Colonic mucosa (tissue), 4 donors: ENCODE data around the gene CD9. TPM values are rescaled to one million over a fixed set of nuclear protein-coding genes. Genes with fewer than 3 reads are reported as not detected.

Experiments
- DNase-seq: peaks from one replicate; pipeline ENCODE4 v3.0.0-alpha.2; 2020
- H3K27ac ChIP-seq: fragments of 200-600 bp; one replicate; pipeline ENCODE4 v1.8.0; 2021
- H3K27me3 ChIP-seq: fragments of 200-600 bp; one replicate; pipeline ENCODE4 v1.8.0; 2021
- H3K36me3 ChIP-seq: fragments of 200-600 bp; one replicate; pipeline ENCODE4 v1.8.0; 2021
- H3K4me1 ChIP-seq: fragments of 200-600 bp; one replicate; pipeline ENCODE4 v1.8.0; 2021; ENCODE audit warnings: mild to moderate bottlenecking
- H3K4me3 ChIP-seq: fragments of 200-600 bp; one replicate; pipeline ENCODE4 v1.8.0; 2021
- H3K9ac ChIP-seq, 2 donors: one replicate each; pipeline ENCODE4 v1.7.0; 2013; ENCODE audit warnings: control low read depth in 2 of 2, low read depth in 2 of 2, low read length in 2 of 2
- H3K9me3 ChIP-seq: fragments of 200-600 bp; one replicate; pipeline ENCODE4 v1.8.0; 2021
- intact Hi-C: fragments of 100-400 bp; cut with DNase I; formaldehyde crosslinking; loops from one replicate; pipeline ENCODE4 v1.14.1; 2022
- total RNA-seq, 2 donors: library from RNA; stranded (reverse); fragmentation: NEBNext Ultra II Directional in 1 of 2; extraction: Animal tissue kit (Norgen Biotek cat#: 25700) in 1 of 2; gene quantifications; one replicate each; pipeline ENCODE4 v1.2.1, GENCODE V29; 2021
- TF ChIP-seq, protein P1 (sequence below): fragments of 200-600 bp; IDR thresholded peaks from one replicate; pipeline ENCODE4 v1.8.0; 2022; ENCODE audit warnings: antibody characterized with exemption, mild to moderate bottlenecking
- donor health status: healthy.
- donor health status: DM: no; HTN: no; CAD: no.
- donor health status: DM: no; HTN: no; CAD: no.

The CD9 gene
- total RNA-seq, 2 donors from 2014 or later, result 589 to 665 TPM

DNA sequence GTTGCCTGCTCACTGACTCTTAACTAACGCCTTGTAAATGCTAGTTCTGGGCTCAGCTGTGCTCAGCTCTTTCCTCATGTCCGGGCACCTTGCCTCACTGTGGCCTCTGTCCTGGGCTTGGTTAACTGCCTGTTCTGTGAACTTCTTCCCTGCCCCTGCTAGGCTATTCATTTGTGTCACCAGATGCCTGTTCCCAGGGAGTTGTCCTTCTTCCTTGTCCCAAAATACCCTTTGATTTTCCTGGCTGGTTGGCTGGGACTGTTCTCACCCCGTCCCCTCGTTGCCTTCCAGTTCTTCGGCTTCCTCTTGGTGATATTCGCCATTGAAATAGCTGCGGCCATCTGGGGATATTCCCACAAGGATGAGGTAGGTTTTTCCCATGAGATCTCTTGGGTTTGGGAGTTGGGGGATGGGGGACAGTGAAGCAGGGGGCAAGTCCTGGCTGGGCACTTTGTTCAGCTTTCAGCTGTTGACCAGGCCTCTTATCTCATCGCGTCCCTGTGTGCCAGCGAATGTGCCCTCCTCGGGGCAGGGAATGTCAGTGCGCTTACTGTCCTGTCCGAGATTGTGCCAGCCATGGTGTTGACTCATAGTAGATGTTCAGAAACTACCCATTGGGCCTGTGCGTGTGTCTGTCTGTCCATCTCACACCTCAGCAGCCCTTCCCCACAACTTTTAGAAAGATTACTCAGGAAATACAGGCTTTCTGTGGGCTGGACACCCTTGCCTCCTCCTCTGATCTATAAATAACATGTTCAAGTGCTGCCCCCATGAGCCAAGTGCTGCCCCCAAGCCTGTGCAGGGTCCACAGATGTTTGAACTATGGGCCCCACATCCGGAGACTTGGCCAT is 33.1 kb downstream of the CD9 start:
- Histone ChIP-seq H3K9me3 (no peaks in the 10 kb centered on the region), H3K4me1 (peaks cover 55% of the 10 kb centered on the region), H3K4me3 (no peak overlapping the region), H3K9ac (peak overlapping the region; percentile 60 to 93), H3K27ac (peak overlapping the region; percentile 92), H3K27me3 (no peaks in the 10 kb centered on the region), H3K36me3 (peaks cover under 1% of the 10 kb centered on the region)
- TF ChIP-seq, protein P1, sequence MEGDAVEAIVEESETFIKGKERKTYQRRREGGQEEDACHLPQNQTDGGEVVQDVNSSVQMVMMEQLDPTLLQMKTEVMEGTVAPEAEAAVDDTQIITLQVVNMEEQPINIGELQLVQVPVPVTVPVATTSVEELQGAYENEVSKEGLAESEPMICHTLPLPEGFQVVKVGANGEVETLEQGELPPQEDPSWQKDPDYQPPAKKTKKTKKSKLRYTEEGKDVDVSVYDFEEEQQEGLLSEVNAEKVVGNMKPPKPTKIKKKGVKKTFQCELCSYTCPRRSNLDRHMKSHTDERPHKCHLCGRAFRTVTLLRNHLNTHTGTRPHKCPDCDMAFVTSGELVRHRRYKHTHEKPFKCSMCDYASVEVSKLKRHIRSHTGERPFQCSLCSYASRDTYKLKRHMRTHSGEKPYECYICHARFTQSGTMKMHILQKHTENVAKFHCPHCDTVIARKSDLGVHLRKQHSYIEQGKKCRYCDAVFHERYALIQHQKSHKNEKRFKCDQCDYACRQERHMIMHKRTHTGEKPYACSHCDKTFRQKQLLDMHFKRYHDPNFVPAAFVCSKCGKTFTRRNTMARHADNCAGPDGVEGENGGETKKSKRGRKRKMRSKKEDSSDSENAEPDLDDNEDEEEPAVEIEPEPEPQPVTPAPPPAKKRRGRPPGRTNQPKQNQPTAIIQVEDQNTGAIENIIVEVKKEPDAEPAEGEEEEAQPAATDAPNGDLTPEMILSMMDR, result no peak
- intact Hi-C loops, result loop anchor here (5.0 kb wide), 1 partner anchor 44 kb away; no protein-coding TSS in a partner anchor
- peak; percentile 82 for DNase-seq

DNA sequence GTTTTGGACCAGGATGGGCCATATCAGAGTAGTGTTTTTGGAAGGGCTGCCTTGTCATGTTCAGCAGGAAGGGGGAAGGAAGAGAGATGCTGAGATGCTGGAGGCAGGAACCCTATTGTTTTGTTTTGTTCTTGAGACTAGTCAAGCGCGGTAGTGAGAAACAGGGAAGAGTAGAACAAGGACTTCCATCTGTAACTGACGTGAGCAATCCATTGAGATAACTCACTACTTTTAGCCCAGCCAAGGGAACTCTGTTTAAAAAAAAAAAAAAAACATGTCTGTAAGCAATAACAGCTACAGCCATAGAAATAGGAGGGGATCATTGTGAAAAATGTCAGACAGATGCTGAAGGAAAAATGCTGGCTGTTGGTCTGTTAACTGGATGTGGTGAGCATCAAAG is 34.0 kb downstream of the CD9 start:
- intact Hi-C loops, result loop anchor here (5.0 kb wide), 1 partner anchor 43 kb away; no protein-coding TSS in a partner anchor

DNA sequence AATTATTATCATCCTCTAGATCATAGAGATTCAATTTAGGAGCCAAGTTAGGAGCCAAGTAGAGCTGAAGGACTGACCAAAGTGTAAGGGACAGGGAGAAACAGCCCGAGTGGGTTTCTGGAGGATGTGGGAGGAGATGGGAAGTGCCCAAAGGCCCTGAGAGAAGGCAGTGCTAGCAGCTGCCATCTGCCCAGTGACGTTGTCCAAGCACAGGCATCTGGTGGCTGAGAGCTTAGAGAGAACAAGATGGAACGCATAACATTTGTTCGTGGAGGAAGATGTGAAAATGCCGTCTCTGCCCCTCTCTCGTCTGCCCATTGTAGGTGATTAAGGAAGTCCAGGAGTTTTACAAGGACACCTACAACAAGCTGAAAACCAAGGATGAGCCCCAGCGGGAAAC is 34.7 kb downstream of the CD9 start:
- Histone ChIP-seq H3K27me3 (no peaks in the 10 kb centered on the region), H3K9me3 (no peaks in the 10 kb centered on the region), H3K27ac (peak overlapping the region; percentile 92), H3K4me1 (peaks cover 50% of the 10 kb centered on the region), H3K36me3 (peaks cover 5% of the 10 kb centered on the region), H3K9ac (peak overlapping the region in 1 of 2 donors; percentile 93), H3K4me3 (no peak overlapping the region)
- intact Hi-C loops, result loop anchor here (5.0 kb wide), 1 partner anchor 42 kb away; no protein-coding TSS in a partner anchor
- TF ChIP-seq, protein P1, result no peak
- DNase-seq, result peak; percentile 49

More for the DNA sequence above, 34.0 kb downstream of the CD9 start:
- Histone ChIP-seq H3K27ac (peak overlapping the region; percentile 92), H3K4me3 (no peak overlapping the region), H3K27me3 (no peaks in the 10 kb centered on the region), H3K36me3 (peaks cover 5% of the 10 kb centered on the region), H3K4me1 (peaks cover 51% of the 10 kb centered on the region), H3K9me3 (no peaks in the 10 kb centered on the region), H3K9ac (peak overlapping the region in 1 of 2 donors; percentile 93)
- DNase-seq, result no peak
- TF ChIP-seq, protein P1, result no peak

DNA sequence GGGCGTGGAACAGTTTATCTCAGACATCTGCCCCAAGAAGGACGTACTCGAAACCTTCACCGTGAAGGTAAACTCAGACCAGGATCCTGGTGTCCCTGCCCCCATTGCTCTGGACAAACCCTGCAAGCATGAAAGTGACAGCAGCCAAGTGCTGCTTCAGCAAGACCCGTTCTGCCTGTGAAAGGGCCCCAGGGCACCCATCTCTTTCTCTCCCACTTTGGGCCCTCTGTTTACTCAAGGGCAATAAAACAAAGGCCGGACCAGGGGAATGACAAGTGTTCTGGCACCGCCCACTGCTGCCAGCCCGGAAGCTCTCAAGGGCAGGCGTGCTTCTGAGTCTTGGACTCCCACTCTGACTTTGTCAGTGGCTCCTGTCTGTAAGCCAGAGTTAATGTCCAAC is 35.3 kb downstream of the CD9 start:
- Histone ChIP-seq H3K36me3 (peaks cover 5% of the 10 kb centered on the region), H3K4me1 (peaks cover 44% of the 10 kb centered on the region), H3K4me3 (no peak overlapping the region), H3K9me3 (no peaks in the 10 kb centered on the region), H3K27me3 (no peaks in the 10 kb centered on the region), H3K27ac (peak overlapping the region; percentile 92), H3K9ac (peak overlapping the region in 1 of 2 donors; percentile 93)
- TF ChIP-seq, protein P1, result no peak
- intact Hi-C loops, result no loop called here
- DNase-seq, result peak; percentile 89

DNA sequence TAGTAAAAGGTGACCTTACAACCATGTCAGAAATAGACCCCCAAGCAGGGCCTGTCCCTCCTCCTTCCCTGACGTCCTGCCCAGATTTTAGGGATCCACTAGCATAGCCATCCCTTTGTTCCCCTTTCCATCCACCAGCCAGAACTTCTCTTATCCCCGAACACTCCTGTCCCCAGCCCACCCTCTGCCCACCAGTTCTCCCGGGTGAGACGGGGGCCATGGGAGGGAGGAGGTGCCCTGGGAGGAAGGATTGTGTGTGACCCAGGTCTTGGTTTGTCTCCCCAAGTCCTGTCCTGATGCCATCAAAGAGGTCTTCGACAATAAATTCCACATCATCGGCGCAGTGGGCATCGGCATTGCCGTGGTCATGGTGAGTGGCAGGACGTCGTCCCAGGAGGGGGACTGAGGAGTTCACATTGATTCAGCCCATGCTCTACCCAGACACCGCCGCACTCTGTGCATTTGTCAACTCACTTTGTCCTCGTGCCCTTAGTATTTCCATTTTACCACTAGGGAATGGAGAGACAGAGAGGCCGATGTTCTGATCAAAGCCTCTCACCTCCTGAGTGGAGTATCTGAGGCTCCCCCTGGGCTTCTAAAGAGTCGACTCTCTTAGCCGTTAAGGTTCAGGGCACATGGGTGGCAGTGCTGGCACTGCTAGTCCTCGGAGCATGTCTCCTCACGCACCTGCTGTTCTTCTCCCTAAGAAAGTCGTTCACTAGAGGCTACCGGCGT is 35.9 kb downstream of the CD9 start:
- Histone ChIP-seq H3K36me3 (peaks cover 5% of the 10 kb centered on the region), H3K4me1 (peaks cover 38% of the 10 kb centered on the region), H3K4me3 (no peak overlapping the region), H3K27me3 (no peaks in the 10 kb centered on the region), H3K9ac (peak overlapping the region in 1 of 2 donors; percentile 93), H3K9me3 (no peaks in the 10 kb centered on the region), H3K27ac (no peak overlapping the region)
- TF ChIP-seq, protein P1, result no peak
- intact Hi-C loops, result no loop called here
- peak; percentile 29 for DNase-seq
